Measurements from ENCODE around the gene CHAF1B. TPM values are rescaled to one million over a fixed set of nuclear protein-coding genes. Genes with fewer than 3 reads are reported as not detected.

CHAF1B gene
- total and polyA plus RNA-seq, 2 experiments from 2014 or later, result 1.1 to 1.9 TPM

DNA sequence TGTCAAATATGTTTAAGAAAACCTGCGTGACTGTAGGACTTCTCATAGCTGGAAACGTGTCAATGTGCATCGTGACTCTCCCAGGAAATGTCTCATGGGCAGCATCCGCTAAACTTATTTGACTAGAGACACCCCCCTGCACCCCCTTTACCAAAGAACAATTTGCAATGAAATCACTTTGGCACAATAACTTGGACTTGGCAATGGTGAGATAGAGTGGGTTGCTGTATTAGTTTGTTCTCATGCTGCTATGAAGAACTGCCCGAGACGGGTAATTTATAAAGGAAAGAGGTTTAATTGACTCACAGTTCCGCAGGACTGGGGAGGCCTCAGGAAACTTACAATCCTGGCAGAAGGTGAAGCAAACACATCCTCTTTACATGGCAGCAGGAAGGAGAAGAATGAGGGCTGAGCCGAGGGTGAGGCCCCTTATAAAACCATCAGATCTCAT lies 80.9 kb downstream of the CHAF1B start:
- Histone ChIP-seq H3K36me3 (replicated peaks; ENCODE audit: insufficient read depth, low read depth) (no peaks in the 10 kb centered on the region), H3K79me2 (no peaks in the 10 kb centered on the region), H3K9me2 (replicated peaks; ENCODE audit: insufficient read depth) (no peaks in the 10 kb centered on the region), H2AFZ (no peak overlapping the region), H4K20me1 (ENCODE audit: insufficient read depth, poor library complexity, severe bottlenecking) (no peaks in the 10 kb centered on the region), H3K4me2 (no peak overlapping the region), H3K9me3 (ENCODE audit: low read depth) (no peaks in the 10 kb centered on the region), H3K4me3 (no peak overlapping the region), H3K4me1 (ENCODE audit: insufficient read depth) (peaks cover 10% of the 10 kb centered on the region), H3K27me3 (no peaks in the 10 kb centered on the region), H3K27ac (no peak overlapping the region)
- no peak for TF ChIP-seq EZH2 (IDR thresholded peaks at IDR 0.05; ENCODE audit: borderline replicate concordance)
- no peak for DNase-seq (ENCODE audit: low spot score)
- 94% methylated on average over 8 of the region's 8 CpGs for WGBS (ENCODE audit: low lambda C conversion rate, missing lambda C conversion rate)

Small RNA genes within 50 kb of the gene (small RNA-seq; reads per million reads assigned to genes)
- gene ATP5MFP1, result not detected

Other genes with a start within 250 kb of the CHAF1B start
- gene DOP1B, start 228.6 kb upstream of the CHAF1B start, total RNA-seq, result 9.1 and 17.7 TPM in 2 replicates
- 6.6 and 7.1 TPM in 2 replicates for gene DOP1B, start 228.6 kb upstream of the CHAF1B start, polyA plus RNA-seq
- gene MORC3, start 65.2 kb upstream of the CHAF1B start, total RNA-seq, result 32.7 and 33.3 TPM in 2 replicates
- 10.8 and 12.3 TPM in 2 replicates for gene MORC3, start 65.2 kb upstream of the CHAF1B start, polyA plus RNA-seq
- gene CLDN14, start 94.7 kb downstream of the CHAF1B start, total RNA-seq, result 0.53 and 1.7 TPM in 2 replicates
- gene CLDN14, start 94.7 kb downstream of the CHAF1B start, polyA plus RNA-seq, result 0.51 and 2.2 TPM in 2 replicates